Transverse colon (tissue), 4 donors: Measurements from ENCODE around the gene KCTD21.

Experiments
- CTCF ChIP-seq, 5 experiments: fragments of 200-600 bp in 3 of 5; fragments of 450-650 bp in 2 of 5; sonication (generic) in 3 of 5; IDR thresholded peaks; 1 replicate in 2 of 5; 2 replicates in 3 of 5; pipeline ENCODE4 v1.5.1; 2016 to 2017; ENCODE audit warnings: antibody characterized with exemption in 5 of 5, inconsistent platforms in 3 of 5, mild to moderate bottlenecking in 2 of 5, moderate library complexity in 1 of 5
- POLR2AphosphoS5 ChIP-seq, 3 donors: sonication (generic); formaldehyde crosslinking; IDR thresholded peaks; one replicate each; pipeline ENCODE4 v1.6.1; 2016; ENCODE audit warnings: antibody characterized with exemption in 3 of 3

GRCh38 chr11:78227921-78228320 lies 39.5 kb upstream of the KCTD21 start:
- TF ChIP-seq CTCF (IDR thresholded peaks at IDR 0.05) (no peak), POLR2AphosphoS5 (IDR thresholded peaks at IDR 0.05) (no peak)
